WTC11 (cell line): Measurements from ENCODE around the gene INTS15. TPM values are rescaled to one million over a fixed set of nuclear protein-coding genes. Genes with fewer than 3 reads are reported as not detected.

Experiments
- ATAC-seq: fragments of 200-7000 bp; cut with Tn5 transposase; 2 replicates; pipeline ENCODE4 v1.10.0; 2021; ENCODE audit warnings: mild to moderate bottlenecking, moderate library complexity
- CTCF ChIA-PET: fragments of 300-600 bp; sonication (Branson Sonifier 250); formaldehyde crosslinking; loops from one replicate; lab custom pipeline; 2021; ENCODE audit warnings: antibody characterized with exemption; lab: Charles Lee
- POLR2A ChIA-PET: fragments of 350-600 bp; sonication (Branson Sonifier 250); formaldehyde crosslinking; loops from one replicate; lab custom pipeline; 2021; ENCODE audit warnings: antibody characterized with exemption; lab: Charles Lee
- DNase-seq: peaks from one replicate; pipeline ENCODE4 v3.0.0; 2021; ENCODE audit warnings: low spot score
- H3K27ac Mint-ChIP-seq: 2 replicates; pipeline ENCODE4 v1.8.0; 2021; ENCODE audit warnings: mixed read lengths
- H3K27me3 Mint-ChIP-seq: 2 replicates; pipeline ENCODE4 v1.8.0; 2021; ENCODE audit warnings: low read depth, mild to moderate bottlenecking, moderate library complexity, mixed read lengths
- H3K36me3 Mint-ChIP-seq: 2 replicates; pipeline ENCODE4 v1.8.0; 2021; ENCODE audit warnings: mixed read lengths
- H3K4me1 Mint-ChIP-seq: 2 replicates; pipeline ENCODE4 v1.8.0; 2022; ENCODE audit warnings: mixed read lengths
- H3K4me3 Mint-ChIP-seq: 2 replicates; pipeline ENCODE4 v1.8.0; 2021; ENCODE audit warnings: mild to moderate bottlenecking, moderate library complexity, mixed read lengths
- H3K9me3 Mint-ChIP-seq: 2 replicates; pipeline ENCODE4 v1.8.0; 2021; ENCODE audit warnings: mixed read lengths
- ARID4B ChIP-seq: sonication (generic); formaldehyde crosslinking; IDR thresholded peaks from 2 replicates; pipeline ENCODE4 v1.8.0; 2023; ENCODE audit warnings: missing genetic modification reagents, mild to moderate bottlenecking, borderline replicate concordance
- CBFB ChIP-seq: sonication (generic); formaldehyde crosslinking; IDR thresholded peaks from 2 replicates; pipeline ENCODE4 v1.8.1; 2022; ENCODE audit warnings: mild to moderate bottlenecking, low read depth, missing genetic modification reagents
- CREB1 ChIP-seq: sonication (generic); formaldehyde crosslinking; IDR thresholded peaks from 2 replicates; pipeline ENCODE4 v1.8.0; 2023; ENCODE audit warnings: mild to moderate bottlenecking, missing genetic modification reagents
- ELF4 ChIP-seq: sonication (generic); formaldehyde crosslinking; IDR thresholded peaks from 2 replicates; pipeline ENCODE4 v1.8.1; 2022; ENCODE audit warnings: low read depth, mild to moderate bottlenecking, moderate library complexity, missing genetic modification reagents
- ERG ChIP-seq: fragments of 250-450 bp; sonication (Bioruptor Pico); IDR thresholded peaks from 2 replicates; pipeline ENCODE4 v1.8.0; 2021; ENCODE audit warnings: mild to moderate bottlenecking
- IRF1 ChIP-seq: sonication (generic); formaldehyde crosslinking; IDR thresholded peaks from 2 replicates; pipeline ENCODE4 v1.8.0; 2023; ENCODE audit warnings: missing genetic modification reagents
- MYBL2 ChIP-seq: sonication (generic); formaldehyde crosslinking; IDR thresholded peaks from 2 replicates; pipeline ENCODE4 v1.8.1; 2023; ENCODE audit warnings: mild to moderate bottlenecking, moderate library complexity, missing genetic modification reagents
- NR1H2 ChIP-seq: sonication (generic); formaldehyde crosslinking; IDR thresholded peaks from 2 replicates; pipeline ENCODE4 v1.9.0; 2021; ENCODE audit warnings: mild to moderate bottlenecking, moderate library complexity, missing genetic modification reagents
- NR3C1 ChIP-seq: sonication (generic); formaldehyde crosslinking; conservative IDR thresholded peaks from 2 replicates; pipeline ENCODE4 v1.8.1; 2023; ENCODE audit warnings: low read depth, mild to moderate bottlenecking, missing genetic modification reagents
- SP1 ChIP-seq: sonication (generic); formaldehyde crosslinking; conservative IDR thresholded peaks from 2 replicates; pipeline ENCODE4 v1.8.1; 2022; ENCODE audit warnings: missing genetic modification reagents
- USF2 ChIP-seq: sonication (generic); formaldehyde crosslinking; IDR thresholded peaks from 2 replicates; pipeline ENCODE4 v1.8.1; 2023; ENCODE audit warnings: mild to moderate bottlenecking, missing genetic modification reagents, moderate library complexity
- ZBTB43 ChIP-seq: sonication (generic); formaldehyde crosslinking; IDR thresholded peaks from 2 replicates; pipeline ENCODE4 v1.8.1; 2023; ENCODE audit warnings: mild to moderate bottlenecking, missing genetic modification reagents
- ZNF121 ChIP-seq: sonication (generic); formaldehyde crosslinking; IDR thresholded peaks from 2 replicates; pipeline ENCODE4 v1.8.0; 2023; ENCODE audit warnings: missing genetic modification reagents
- ZNF138 ChIP-seq: sonication (generic); formaldehyde crosslinking; conservative IDR thresholded peaks from 2 replicates; pipeline ENCODE4 v1.8.1; 2022; ENCODE audit warnings: mild to moderate bottlenecking, moderate library complexity, missing genetic modification reagents
- ZNF219 ChIP-seq: sonication (generic); formaldehyde crosslinking; IDR thresholded peaks from 2 replicates; pipeline ENCODE4 v1.8.0; 2023; ENCODE audit warnings: missing genetic modification reagents, mild to moderate bottlenecking, borderline replicate concordance
- ZNF232 ChIP-seq: sonication (generic); formaldehyde crosslinking; IDR thresholded peaks from 2 replicates; pipeline ENCODE4 v1.8.0; 2022; ENCODE audit warnings: mild to moderate bottlenecking, missing genetic modification reagents
- ZNF423 ChIP-seq: fragments of 250-450 bp; sonication (Bioruptor Pico); IDR thresholded peaks from 2 replicates; pipeline ENCODE4 v2.1.2; 2022; ENCODE audit warnings: mild to moderate bottlenecking, moderate library complexity
- ZNF512 ChIP-seq: sonication (generic); formaldehyde crosslinking; IDR thresholded peaks from 2 replicates; pipeline ENCODE4 v1.8.1; 2022; ENCODE audit warnings: missing genetic modification reagents, borderline replicate concordance
- total RNA-seq: library from RNA; stranded (reverse); gene quantifications from 3 replicates; pipeline ENCODE4 v1.2.3, GENCODE V29; 2021

The INTS15 gene
- total RNA-seq, 1 experiment from 2014 or later: 28.2 TPM

- Mint-ChIP-seq H3K27me3 (no peaks in the 10 kb centered on the region; the same call in 1 of the 2 replicates), H3K4me3 (peak overlapping the region; percentile 11; the same call in 1 of the 2 replicates), H3K4me1 (peaks cover 9% of the 10 kb centered on the region), H3K9me3 (no peaks in the 10 kb centered on the region), H3K36me3 (peaks cover 50% of the 10 kb centered on the region), H3K27ac (no peak overlapping the region)
- DNase-seq (no peak), ATAC-seq (no peak)
- POLR2A ChIA-PET: interaction anchor here (1.2 kb wide), 1 partner anchor 73 kb away, joined by 4 read pairs; no protein-coding TSS in a partner anchor
- TF ChIP-seq NR3C1 (CRISPR knock-in tag) (no peak), CBFB (CRISPR knock-in tag) (no peak), ZNF232 (CRISPR knock-in tag) (no peak), ERG (CRISPR knock-in tag) (no peak), MYBL2 (no peak), ZNF138 (CRISPR knock-in tag) (no peak), CREB1 (CRISPR knock-in tag) (no peak), ZNF121 (no peak), ARID4B (CRISPR knock-in tag) (no peak), IRF1 (CRISPR knock-in tag) (no peak), NR1H2 (CRISPR knock-in tag) (no peak), ELF4 (no peak), SP1 (CRISPR knock-in tag) (no peak), ZNF219 (CRISPR knock-in tag) (no peak), ZNF423 (no peak), ZNF512 (CRISPR knock-in tag) (no peak), USF2 (no peak), ZBTB43 (CRISPR knock-in tag) (no peak)
- CTCF ChIA-PET: interaction anchor here (0.6 kb wide), 1 partner anchor 42 kb away, joined by 3 read pairs; no protein-coding TSS in a partner anchor
Measured at GRCh38 chr7:6588566-6588965, 1.3 kb upstream of the INTS15 start.
